Mesendoderm (in vitro differentiated cells): ENCODE results near the gene PDXDC1.
"Not testable (repeated sequence)": the region's sequence is repeated elsewhere in the genome, so short reads cannot be mapped to it uniquely, and the experiment has no call there.

Experiments used
- DNase-seq: peaks from one replicate; pipeline ENCODE4 v3.0.0; 2013
- H2AK5ac ChIP-seq: 2 replicates; pipeline ENCODE4 v1.6.1; 2013; ENCODE audit warnings: low read length, inconsistent platforms
- H2BK120ac ChIP-seq: 2 replicates; pipeline ENCODE4 v1.6.1; 2013; ENCODE audit warnings: low read depth, mild to moderate bottlenecking, low read length, moderate library complexity, mixed read lengths
- H2BK15ac ChIP-seq: replicated peaks from 2 replicates; pipeline ENCODE4 v1.6.1; 2013; ENCODE audit warnings: low read depth, mild to moderate bottlenecking, moderate library complexity
- H2BK5ac ChIP-seq: 2 replicates; pipeline ENCODE4 v1.6.1; 2013; ENCODE audit warnings: low read length, inconsistent platforms
- H3K18ac ChIP-seq: 2 replicates; pipeline ENCODE4 v1.6.1; 2013; ENCODE audit warnings: mild to moderate bottlenecking, low read length, mixed read lengths
- H3K23ac ChIP-seq: one replicate; pipeline ENCODE4 v1.6.1; 2013; ENCODE audit warnings: low read length
- H3K27ac ChIP-seq: 2 replicates; pipeline ENCODE4 v1.5.1; 2013; ENCODE audit warnings: low read depth, mild to moderate bottlenecking, inconsistent platforms, low read length, moderate library complexity
- H3K27me3 ChIP-seq: 2 replicates; pipeline ENCODE4 v1.6.1; 2013; ENCODE audit warnings: low read length, control low read depth, mild to moderate bottlenecking, inconsistent platforms; ENCODE audit not compliant: insufficient read depth, poor library complexity
- H3K36me3 ChIP-seq: 2 replicates; pipeline ENCODE4 v1.6.1; 2013; ENCODE audit warnings: low read length, inconsistent platforms; ENCODE audit not compliant: control insufficient read depth, insufficient read depth
- H3K4ac ChIP-seq: one replicate; pipeline ENCODE4 v1.6.1; 2013; ENCODE audit warnings: low read depth, mild to moderate bottlenecking, low read length, moderate library complexity
- H3K4me1 ChIP-seq: 2 replicates; pipeline ENCODE4 v1.6.1; 2013; ENCODE audit warnings: low read depth, low read length, inconsistent platforms; ENCODE audit not compliant: control insufficient read depth
- H3K4me2 ChIP-seq: 2 replicates; pipeline ENCODE4 v1.6.1; 2013; ENCODE audit warnings: low read length
- H3K4me3 ChIP-seq: 2 replicates; pipeline ENCODE4 v1.5.1; 2013; ENCODE audit warnings: mild to moderate bottlenecking, low read length
- H3K56ac ChIP-seq: one replicate; pipeline ENCODE4 v1.6.1; 2013; ENCODE audit warnings: low read length
- H3K79me1 ChIP-seq: 2 replicates; pipeline ENCODE4 v1.6.1; 2013; ENCODE audit warnings: low read length, inconsistent platforms
- H3K79me2 ChIP-seq: 2 replicates; pipeline ENCODE4 v1.6.1; 2013; ENCODE audit warnings: mild to moderate bottlenecking, low read length; ENCODE audit not compliant: control insufficient read depth, insufficient read depth
- H3K9ac ChIP-seq: 2 replicates; pipeline ENCODE4 v1.6.1; 2013; ENCODE audit warnings: low read length, inconsistent platforms
- H4K5ac ChIP-seq: one replicate; pipeline ENCODE4 v1.6.1; 2013; ENCODE audit warnings: low read length
- H4K8ac ChIP-seq: one replicate; pipeline ENCODE4 v1.6.1; 2013; ENCODE audit warnings: low read depth, mild to moderate bottlenecking, control low read depth, low read length, moderate library complexity
- WGBS: extraction: QIAGEN DNeasy Blood & Tissue Kit; methylation state at CpG from one replicate; pipeline ENCODE4 v1.1.7; 2013; ENCODE audit warnings: low lambda C conversion rate, missing lambda C conversion rate; ENCODE audit not compliant: insufficient coverage; ENCODE audit errors: extremely low coverage; 5-methylcytosine and 5-hydroxymethylcytosine counted together

PDXDC1 gene

DNA sequence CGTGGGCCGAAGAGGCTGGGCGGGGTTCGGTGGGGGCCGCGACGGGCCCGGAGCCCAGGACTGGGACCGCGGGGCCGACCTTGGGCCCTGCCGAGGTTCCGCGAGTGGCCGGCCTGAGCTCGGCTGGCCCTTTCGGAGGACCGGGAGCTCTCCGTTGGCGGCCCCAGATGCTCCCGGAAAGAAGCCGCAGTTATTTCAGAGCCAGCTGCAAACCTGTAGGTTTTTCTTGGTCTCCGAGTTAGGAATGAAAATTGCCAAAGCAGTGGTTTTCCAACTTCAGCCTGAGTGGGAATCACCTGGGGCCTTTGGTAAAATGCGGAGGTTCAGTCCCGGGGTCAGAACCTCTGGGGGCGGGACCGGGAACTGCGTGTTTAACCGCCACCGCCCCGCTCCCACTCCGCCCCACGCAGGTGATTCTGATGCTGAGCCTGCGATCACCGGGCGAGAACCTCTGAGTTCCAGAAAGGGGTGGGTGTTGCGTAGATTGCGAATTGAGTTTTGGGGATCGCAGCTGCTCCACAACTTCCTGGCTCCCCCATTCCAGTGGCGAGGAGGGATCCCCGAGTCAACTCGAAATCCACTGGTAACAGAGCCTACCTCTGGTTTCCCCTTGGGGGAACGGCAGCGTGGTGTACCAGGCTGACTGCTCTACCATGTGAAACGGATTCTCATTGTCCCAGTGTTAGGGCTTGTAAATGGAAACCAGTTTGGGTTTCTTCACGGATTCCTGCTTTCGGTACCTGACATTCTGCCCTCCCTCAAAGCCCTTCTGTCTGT lies 780 bp downstream of the PDXDC1 start:
- Histone ChIP-seq H3K4me3 (peak overlapping the region; percentile 82), H3K18ac (peak overlapping the region; percentile 1), H3K4me2 (peak overlapping the region; percentile 97), H3K56ac (peak overlapping the region; percentile 98), H3K79me2 (peaks cover 15% of the 10 kb centered on the region), H2AK5ac (peak overlapping the region; percentile 78), H3K9ac (peak overlapping the region; percentile 95), H3K4ac (peak overlapping the region; percentile 39)
- H3K27me3 ChIP-seq, H3K36me3 ChIP-seq, H3K4me1 ChIP-seq, H3K27ac ChIP-seq, H2BK120ac ChIP-seq, H2BK15ac ChIP-seq, H3K23ac ChIP-seq, H2BK5ac ChIP-seq, H3K79me1 ChIP-seq, H4K5ac ChIP-seq, H4K8ac ChIP-seq: not testable (repeated sequence)
- DNase-seq: peak; percentile 25
- no CpG with 5 or more reads among the region's 47 CpGs for WGBS

GRCh38 chr16:14976971-14977736 lies 2.3 kb downstream of the PDXDC1 start:
- not testable (repeated sequence) for H2AK5ac ChIP-seq, H3K27ac ChIP-seq, H4K5ac ChIP-seq, H3K36me3 ChIP-seq, H3K18ac ChIP-seq, DNase-seq, H3K56ac ChIP-seq, H2BK15ac ChIP-seq, H3K4me2 ChIP-seq, H4K8ac ChIP-seq, H2BK120ac ChIP-seq, H3K27me3 ChIP-seq, H2BK5ac ChIP-seq, H3K9ac ChIP-seq, H3K23ac ChIP-seq, H3K4ac ChIP-seq, H3K79me1 ChIP-seq, H3K4me3 ChIP-seq, H3K4me1 ChIP-seq
- H3K79me2 ChIP-seq: peaks cover 16% of the 10 kb centered on the region
- no CpG with 5 or more reads among the region's 16 CpGs for WGBS

GRCh38 chr16:14978281-14978680 lies 3.5 kb downstream of the PDXDC1 start:
- not testable (repeated sequence) for H2BK120ac ChIP-seq, H3K4ac ChIP-seq, H3K56ac ChIP-seq, H2BK15ac ChIP-seq, H4K5ac ChIP-seq, H3K9ac ChIP-seq, H3K4me2 ChIP-seq, H3K23ac ChIP-seq, H3K36me3 ChIP-seq, H4K8ac ChIP-seq, H3K79me1 ChIP-seq, H3K4me3 ChIP-seq, H3K4me1 ChIP-seq, H3K27me3 ChIP-seq, DNase-seq, H2BK5ac ChIP-seq, H2AK5ac ChIP-seq, H3K27ac ChIP-seq, H3K18ac ChIP-seq
- peaks cover 16% of the 10 kb centered on the region for H3K79me2 ChIP-seq
- no CpG with 5 or more reads among the region's 8 CpGs for WGBS

GRCh38 chr16:14978908-14979307 lies 4.1 kb downstream of the PDXDC1 start:
- not testable (repeated sequence) for H2BK120ac ChIP-seq, H4K5ac ChIP-seq, H3K18ac ChIP-seq, H2AK5ac ChIP-seq, H3K79me1 ChIP-seq, H3K4me3 ChIP-seq, H3K4me1 ChIP-seq, H4K8ac ChIP-seq, H3K27ac ChIP-seq, H2BK15ac ChIP-seq, H3K4me2 ChIP-seq, H3K56ac ChIP-seq, H3K9ac ChIP-seq, H2BK5ac ChIP-seq, H3K27me3 ChIP-seq, H3K36me3 ChIP-seq, H3K23ac ChIP-seq, DNase-seq, H3K4ac ChIP-seq
- H3K79me2 ChIP-seq: peaks cover 16% of the 10 kb centered on the region
- WGBS: no CpG with 5 or more reads among the region's 4 CpGs

DNA sequence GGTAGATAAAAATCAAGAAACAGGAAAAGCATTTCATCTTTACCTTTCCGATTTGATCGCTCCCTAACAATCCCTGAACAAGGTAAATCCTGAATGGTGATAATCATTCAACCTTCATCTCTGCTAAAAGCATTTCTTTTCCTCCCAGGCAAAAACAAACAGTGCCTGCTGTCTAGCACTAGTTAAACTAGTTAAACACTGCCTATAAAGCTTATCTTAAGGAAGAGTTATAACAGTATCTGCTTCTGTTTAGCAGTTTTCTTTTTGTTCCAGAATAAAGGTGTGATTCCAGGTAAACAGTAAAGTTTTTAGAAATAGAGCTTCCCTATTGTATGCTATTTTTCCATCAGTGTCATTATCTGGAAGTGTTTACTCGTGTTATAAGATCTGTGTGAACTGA lies 6.4 kb downstream of the PDXDC1 start:
- not testable (repeated sequence) for H3K4me2 ChIP-seq, H3K36me3 ChIP-seq, H3K4ac ChIP-seq, H4K8ac ChIP-seq, H3K27ac ChIP-seq, H3K18ac ChIP-seq, DNase-seq, H2BK120ac ChIP-seq, H2BK5ac ChIP-seq, H3K4me1 ChIP-seq, H3K4me3 ChIP-seq, H4K5ac ChIP-seq, H3K9ac ChIP-seq, H2BK15ac ChIP-seq, H3K27me3 ChIP-seq, H3K23ac ChIP-seq, H2AK5ac ChIP-seq, H3K79me1 ChIP-seq
- Histone ChIP-seq H3K79me2 (peaks cover 12% of the 10 kb centered on the region), H3K56ac (peak overlapping the region; percentile 25)
- WGBS: no CpG with 5 or more reads among the region's 3 CpGs
